ENCODE data around the gene PPIA. TPM values are rescaled to one million over a fixed set of nuclear protein-coding genes. Genes with fewer than 3 reads are reported as not detected.
A peak's percentile ranks its signal among the peaks of the same experiment; 100 is the strongest.
"Not testable (repeated sequence)": the region's sequence is repeated elsewhere in the genome, so short reads cannot be mapped to it uniquely, and the experiment has no call there.

Gene PPIA
- total RNA-seq, 1 experiment from 2014 or later = 3,047 TPM

DNA sequence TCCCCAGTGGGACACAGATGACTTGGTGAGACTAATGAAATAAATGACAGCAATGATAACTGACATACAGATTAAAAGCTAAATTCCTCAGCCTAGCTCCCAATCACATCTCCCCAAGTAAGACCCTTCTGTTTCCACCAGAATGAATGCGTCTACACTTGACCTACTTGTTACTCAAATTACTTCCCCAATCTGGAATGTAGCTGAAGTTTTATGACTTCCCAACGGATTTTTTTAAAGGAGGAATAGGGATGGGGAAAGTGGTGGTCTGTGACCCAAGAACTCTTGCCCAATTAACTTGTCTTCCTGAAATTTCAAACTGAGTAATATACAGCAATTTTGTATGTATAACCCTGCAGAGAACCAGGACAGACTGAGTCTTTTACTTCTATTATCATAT lies 42.3 kb downstream of the PPIA start:
- no peak for DNase-seq (ENCODE audit: low spot score)
- Histone ChIP-seq H3K27me3 (replicated peaks; ENCODE audit: insufficient read depth, low read depth, low read length, poor library complexity) (no peaks in the 10 kb centered on the region), H3K36me3 (ENCODE audit: insufficient read depth, low read length, poor library complexity, severe bottlenecking) (peaks cover 54% of the 10 kb centered on the region), H3K9me3 (ENCODE audit: low read depth, low read length, poor library complexity, severe bottlenecking) (no peaks in the 10 kb centered on the region), H3K4me1 (ENCODE audit: insufficient read depth, low read length, poor library complexity, severe bottlenecking) (no peaks in the 10 kb centered on the region), H3K4me3 (ENCODE audit: low read depth, low read length, poor library complexity, severe bottlenecking) (no peak overlapping the region), H3K27ac (ENCODE audit: low read depth, low read length, poor library complexity, severe bottlenecking) (no peak overlapping the region)
- intact Hi-C loops (cut with micrococcal nuclease; ENCODE audit: unreplicated experiment) = no loop called here
- CTCF ChIA-PET = no interaction called here
- no TSS peak for BruUV-seq (replicated peaks)
- TF ChIP-seq EZH2 (IDR thresholded peaks at IDR 0.05; ENCODE audit: borderline replicate concordance, low read depth, low read length, poor library complexity, severe bottlenecking) = no peak
- TF ChIP-seq, protein P1, sequence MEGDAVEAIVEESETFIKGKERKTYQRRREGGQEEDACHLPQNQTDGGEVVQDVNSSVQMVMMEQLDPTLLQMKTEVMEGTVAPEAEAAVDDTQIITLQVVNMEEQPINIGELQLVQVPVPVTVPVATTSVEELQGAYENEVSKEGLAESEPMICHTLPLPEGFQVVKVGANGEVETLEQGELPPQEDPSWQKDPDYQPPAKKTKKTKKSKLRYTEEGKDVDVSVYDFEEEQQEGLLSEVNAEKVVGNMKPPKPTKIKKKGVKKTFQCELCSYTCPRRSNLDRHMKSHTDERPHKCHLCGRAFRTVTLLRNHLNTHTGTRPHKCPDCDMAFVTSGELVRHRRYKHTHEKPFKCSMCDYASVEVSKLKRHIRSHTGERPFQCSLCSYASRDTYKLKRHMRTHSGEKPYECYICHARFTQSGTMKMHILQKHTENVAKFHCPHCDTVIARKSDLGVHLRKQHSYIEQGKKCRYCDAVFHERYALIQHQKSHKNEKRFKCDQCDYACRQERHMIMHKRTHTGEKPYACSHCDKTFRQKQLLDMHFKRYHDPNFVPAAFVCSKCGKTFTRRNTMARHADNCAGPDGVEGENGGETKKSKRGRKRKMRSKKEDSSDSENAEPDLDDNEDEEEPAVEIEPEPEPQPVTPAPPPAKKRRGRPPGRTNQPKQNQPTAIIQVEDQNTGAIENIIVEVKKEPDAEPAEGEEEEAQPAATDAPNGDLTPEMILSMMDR (conservative IDR thresholded peaks at IDR 0.05; ENCODE audit: low read depth, low read length) = no peak
- POLR2A ChIA-PET (ENCODE audit: low non-redundant PET) = no interaction called here

- H3K4me3 ChIP-seq (ENCODE audit: low read depth, low read length, poor library complexity, severe bottlenecking); POLR2A ChIA-PET (ENCODE audit: low non-redundant PET); H3K27me3 ChIP-seq (replicated peaks; ENCODE audit: insufficient read depth, low read depth, low read length, poor library complexity); DNase-seq (ENCODE audit: low spot score); intact Hi-C loops (cut with micrococcal nuclease; ENCODE audit: unreplicated experiment); CTCF ChIA-PET; H3K9me3 ChIP-seq (ENCODE audit: low read depth, low read length, poor library complexity, severe bottlenecking); H3K27ac ChIP-seq (ENCODE audit: low read depth, low read length, poor library complexity, severe bottlenecking); BruUV-seq (replicated peaks): not testable (repeated sequence)
- Histone ChIP-seq H3K36me3 (ENCODE audit: insufficient read depth, low read length, poor library complexity, severe bottlenecking) (peaks cover 25% of the 10 kb centered on the region), H3K4me1 (ENCODE audit: insufficient read depth, low read length, poor library complexity, severe bottlenecking) (peaks cover 14% of the 10 kb centered on the region)
These were observed 46.2 kb downstream of the PPIA start for GRCh38 chr7:44842675-44843074.

DNA sequence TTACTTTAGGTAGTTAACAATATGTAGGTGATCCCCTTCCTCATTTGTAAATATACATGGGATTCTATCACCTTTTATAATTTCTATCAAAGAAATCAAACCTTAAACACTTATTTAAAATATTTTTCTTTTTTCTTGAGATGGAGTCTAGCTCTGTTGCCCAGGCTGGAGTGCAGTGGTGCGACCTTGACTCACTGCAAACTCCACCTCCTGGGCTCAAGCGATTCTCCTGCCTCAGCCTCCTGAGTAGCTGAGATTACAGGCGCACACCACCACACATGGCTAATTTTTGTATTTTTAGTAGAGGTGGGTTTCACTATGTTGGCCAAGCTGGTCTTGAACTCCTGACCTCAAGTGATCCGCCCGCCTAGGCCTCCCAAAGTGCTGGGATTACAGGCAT lies 47.0 kb downstream of the PPIA start:
- H3K4me3 ChIP-seq (ENCODE audit: low read depth, low read length, poor library complexity, severe bottlenecking); POLR2A ChIA-PET (ENCODE audit: low non-redundant PET); intact Hi-C loops (cut with micrococcal nuclease; ENCODE audit: unreplicated experiment); H3K27ac ChIP-seq (ENCODE audit: low read depth, low read length, poor library complexity, severe bottlenecking); CTCF ChIA-PET; BruUV-seq (replicated peaks); DNase-seq (ENCODE audit: low spot score); H3K9me3 ChIP-seq (ENCODE audit: low read depth, low read length, poor library complexity, severe bottlenecking); H3K27me3 ChIP-seq (replicated peaks; ENCODE audit: insufficient read depth, low read depth, low read length, poor library complexity): not testable (repeated sequence)
- H3K4me1 ChIP-seq (ENCODE audit: insufficient read depth, low read length, poor library complexity, severe bottlenecking) = peaks cover 14% of the 10 kb centered on the region
- H3K36me3 ChIP-seq (ENCODE audit: insufficient read depth, low read length, poor library complexity, severe bottlenecking) = peaks cover 23% of the 10 kb centered on the region

DNA sequence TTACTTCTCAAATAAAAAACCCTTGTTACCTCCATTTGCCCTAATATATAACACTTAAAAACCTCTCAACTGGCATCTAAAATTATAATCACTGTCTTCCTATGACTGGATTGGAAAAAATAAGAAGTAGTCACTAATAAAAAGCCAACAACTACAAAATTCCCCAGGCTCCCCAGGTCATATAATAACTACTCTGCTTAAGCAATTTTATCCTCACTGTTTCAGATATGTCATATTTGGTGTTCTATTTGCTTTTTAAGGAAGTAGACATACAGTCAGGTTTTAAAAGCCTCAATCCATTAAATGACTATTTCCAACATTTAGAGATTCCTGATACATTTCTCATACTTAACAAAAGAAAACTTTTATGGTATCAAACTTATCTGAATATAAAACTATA lies 49.0 kb downstream of the PPIA start:
- ChIA-PET POLR2A (ENCODE audit: low non-redundant PET) (no interaction called here), CTCF (no interaction called here)
- DNase-seq (ENCODE audit: low spot score) = no peak
- no peak for TF ChIP-seq EZH2 (IDR thresholded peaks at IDR 0.05; ENCODE audit: borderline replicate concordance, low read depth, low read length, poor library complexity, severe bottlenecking)
- Histone ChIP-seq H3K9me3 (ENCODE audit: low read depth, low read length, poor library complexity, severe bottlenecking) (no peaks in the 10 kb centered on the region), H3K36me3 (ENCODE audit: insufficient read depth, low read length, poor library complexity, severe bottlenecking) (peaks cover 10% of the 10 kb centered on the region), H3K4me1 (ENCODE audit: insufficient read depth, low read length, poor library complexity, severe bottlenecking) (peaks cover 20% of the 10 kb centered on the region), H3K27ac (ENCODE audit: low read depth, low read length, poor library complexity, severe bottlenecking) (peak overlapping the region; percentile 25), H3K27me3 (replicated peaks; ENCODE audit: insufficient read depth, low read depth, low read length, poor library complexity) (no peaks in the 10 kb centered on the region), H3K4me3 (ENCODE audit: low read depth, low read length, poor library complexity, severe bottlenecking) (peak overlapping the region; percentile 77)
- no TSS peak for BruUV-seq (replicated peaks)
- intact Hi-C loops (cut with micrococcal nuclease; ENCODE audit: unreplicated experiment) = no loop called here

GRCh38 chr7:44846390-44846789 lies 49.9 kb downstream of the PPIA start:
- intact Hi-C loops (cut with micrococcal nuclease; ENCODE audit: unreplicated experiment) = loop anchor here (2.0 kb wide), 1 partner anchor 258 kb away; no protein-coding TSS in a partner anchor
- DNase-seq (ENCODE audit: low spot score); H3K27ac ChIP-seq (ENCODE audit: low read depth, low read length, poor library complexity, severe bottlenecking); POLR2A ChIA-PET (ENCODE audit: low non-redundant PET); H3K36me3 ChIP-seq (ENCODE audit: insufficient read depth, low read length, poor library complexity, severe bottlenecking); H3K27me3 ChIP-seq (replicated peaks; ENCODE audit: insufficient read depth, low read depth, low read length, poor library complexity); CTCF ChIA-PET; BruUV-seq (replicated peaks); H3K9me3 ChIP-seq (ENCODE audit: low read depth, low read length, poor library complexity, severe bottlenecking): not testable (repeated sequence)
- peaks cover 20% of the 10 kb centered on the region for H3K4me1 ChIP-seq (ENCODE audit: insufficient read depth, low read length, poor library complexity, severe bottlenecking)
- H3K4me3 ChIP-seq (ENCODE audit: low read depth, low read length, poor library complexity, severe bottlenecking) = peak overlapping the region; percentile 77
